Activated CD4-positive, alpha-beta T cell treated with anti-CD3 and anti-CD28 coated beads for 4 hours (primary cell): ENCODE data around the gene OR5A2.
"Not testable (repeated sequence)": the region's sequence is repeated elsewhere in the genome, so short reads cannot be mapped to it uniquely, and the experiment has no call there.

Experiments
- DNase-seq, 2 donors: peaks; one replicate each; pipeline ENCODE4 v3.0.0-alpha.2; 2020

Gene OR5A2, protein sequence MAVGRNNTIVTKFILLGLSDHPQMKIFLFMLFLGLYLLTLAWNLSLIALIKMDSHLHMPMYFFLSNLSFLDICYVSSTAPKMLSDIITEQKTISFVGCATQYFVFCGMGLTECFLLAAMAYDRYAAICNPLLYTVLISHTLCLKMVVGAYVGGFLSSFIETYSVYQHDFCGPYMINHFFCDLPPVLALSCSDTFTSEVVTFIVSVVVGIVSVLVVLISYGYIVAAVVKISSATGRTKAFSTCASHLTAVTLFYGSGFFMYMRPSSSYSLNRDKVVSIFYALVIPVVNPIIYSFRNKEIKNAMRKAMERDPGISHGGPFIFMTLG

DNA sequence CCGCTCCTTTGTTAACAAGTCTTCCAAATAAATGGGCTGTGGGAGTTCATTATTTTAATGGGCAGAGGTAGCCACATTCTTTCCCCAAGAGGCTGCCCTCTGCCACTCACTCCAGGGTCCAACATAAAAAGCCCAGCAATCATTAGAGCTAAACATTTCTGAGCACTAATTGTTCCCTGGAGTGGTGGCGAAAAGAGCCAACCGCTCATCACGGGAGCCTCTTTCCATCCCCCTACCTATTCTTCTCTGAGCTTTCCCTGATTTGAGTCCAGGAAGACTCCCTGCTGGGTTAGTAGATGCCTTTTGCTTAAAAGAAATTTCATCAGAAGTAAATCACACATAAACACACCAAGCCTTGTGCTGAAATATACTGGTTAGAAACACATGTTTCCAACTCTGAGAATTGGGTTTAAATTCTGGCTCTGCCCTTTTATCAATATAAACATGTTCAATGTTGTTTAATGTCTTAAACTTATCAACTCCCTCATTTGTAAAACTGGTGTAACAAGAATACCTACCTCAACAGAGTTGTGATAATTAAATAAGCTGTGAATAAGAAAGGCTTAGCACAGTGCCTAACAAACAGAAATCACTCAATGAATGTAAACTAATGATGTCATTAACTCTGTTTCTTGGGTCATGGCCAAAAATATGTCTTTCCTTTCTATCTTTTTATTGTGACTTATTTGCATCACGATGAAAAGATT is at the start of gene OR5A2:
Gene OR5A2, minus strand, starts transcription at position 53 of the 707 bp plus-strand sequence. CDS start 3,460 bp downstream, outside the sequence.
- DNase-seq, result no peak

DNA sequence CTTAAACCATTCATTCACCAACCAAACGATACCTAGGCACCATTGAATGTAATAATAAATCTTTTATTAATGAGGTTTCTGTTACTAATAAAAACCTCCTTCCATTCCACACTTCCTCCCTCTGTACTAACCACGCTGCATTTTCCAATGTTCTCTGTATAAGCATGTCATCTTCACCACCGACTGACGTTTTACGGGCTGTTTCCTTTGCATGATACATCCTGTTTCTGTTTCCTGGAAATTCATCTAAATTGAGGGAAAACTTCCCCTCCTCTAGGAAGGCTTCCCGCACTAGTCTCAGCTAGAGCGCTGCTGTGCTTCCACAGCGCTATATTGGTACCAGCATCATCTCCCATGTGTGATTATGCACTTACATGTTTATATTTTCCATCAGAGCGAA is 49.0 kb upstream of the OR5A2 start:
- no peak for DNase-seq

DNA sequence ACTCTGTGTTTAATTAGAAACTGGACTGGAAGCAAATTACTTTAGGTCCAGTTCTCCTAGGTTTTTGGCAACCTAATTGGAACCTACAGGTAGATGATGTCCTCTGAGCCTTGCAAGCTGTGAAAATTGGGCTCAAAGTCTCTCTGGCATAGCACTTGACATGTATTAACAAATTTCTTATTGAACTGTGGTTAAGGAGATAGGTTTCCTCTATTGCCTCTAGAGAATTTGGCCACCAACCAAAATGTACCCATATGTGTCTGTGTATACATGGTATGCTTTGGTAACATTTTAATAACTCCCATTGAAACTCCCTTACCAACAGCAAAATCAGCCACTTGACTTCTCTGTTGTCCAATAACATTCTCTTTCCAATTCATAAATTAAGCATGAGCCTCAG is 46.8 kb upstream of the OR5A2 start, which contains the start of gene OR4D10:
Gene OR4D10, plus strand, starts transcription at position 301 of the 400 bp plus-strand sequence. CDS start 4,115 bp downstream, outside the sequence.
- DNase-seq, result no peak

DNA sequence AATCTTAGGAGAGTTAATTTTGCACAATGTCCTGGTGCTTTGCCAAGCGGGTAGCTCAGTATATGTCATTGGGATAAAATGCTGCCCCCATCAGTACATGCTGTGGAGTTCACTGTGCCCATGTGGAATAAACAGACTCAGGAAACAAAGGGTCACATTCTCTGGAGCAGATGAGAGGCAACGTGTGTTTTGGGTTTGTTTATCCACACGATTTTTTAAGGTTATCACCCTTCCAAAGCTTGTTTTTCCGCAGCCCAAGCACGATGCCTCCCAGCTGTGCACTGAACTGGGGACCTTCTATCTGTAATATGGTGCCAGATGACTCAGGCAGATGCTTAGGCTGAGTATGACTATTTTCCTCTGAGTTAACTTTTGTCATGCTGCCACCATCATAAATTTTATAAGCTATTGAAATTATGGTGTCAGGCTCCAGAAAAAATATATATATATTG is 37.0 kb upstream of the OR5A2 start:
- no peak for DNase-seq

DNA sequence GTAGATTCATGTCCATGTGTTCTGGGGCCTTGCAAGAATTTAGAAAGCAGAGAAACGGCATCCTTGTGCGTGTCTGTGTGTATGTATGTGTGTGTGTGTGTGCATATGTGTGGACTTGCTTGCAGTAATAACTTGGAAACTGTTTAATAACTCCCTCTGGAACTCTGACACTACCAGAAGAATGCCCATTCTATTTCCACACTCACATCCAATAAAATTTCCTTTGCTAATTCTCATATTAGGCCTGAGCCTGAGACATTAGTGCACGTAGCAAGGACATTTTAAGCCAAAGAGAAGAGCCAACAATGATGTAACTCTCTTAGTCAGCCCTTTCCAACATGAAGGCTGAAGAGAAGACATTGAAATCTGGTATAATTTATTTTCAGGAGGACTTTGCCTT is 33.7 kb upstream of the OR5A2 start:
- no peak for DNase-seq

DNA sequence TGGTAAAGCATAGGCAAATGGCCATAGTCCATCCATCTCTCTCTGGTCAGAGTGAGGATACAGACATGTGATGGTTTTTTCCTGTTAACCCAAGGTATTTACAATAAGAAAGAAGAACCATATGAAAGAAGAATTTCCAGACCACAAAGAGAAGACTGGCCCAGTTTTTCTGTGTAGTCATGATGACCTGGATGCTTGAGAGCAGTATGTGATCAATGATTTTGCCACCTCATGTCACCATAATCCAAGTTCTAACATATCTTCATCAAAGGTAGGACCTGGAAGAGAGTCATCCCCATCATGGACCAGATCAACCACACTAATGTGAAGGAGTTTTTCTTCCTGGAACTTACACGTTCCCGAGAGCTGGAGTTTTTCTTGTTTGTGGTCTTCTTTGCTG is 30.4 kb upstream of the OR5A2 start, which contains the start of gene OR4D6:
Gene OR4D6, plus strand, starts transcription at position 301 of the 400 bp plus-strand sequence. Its CDS starts 0 bp downstream, at position 301.
- DNase-seq, result no peak

DNA sequence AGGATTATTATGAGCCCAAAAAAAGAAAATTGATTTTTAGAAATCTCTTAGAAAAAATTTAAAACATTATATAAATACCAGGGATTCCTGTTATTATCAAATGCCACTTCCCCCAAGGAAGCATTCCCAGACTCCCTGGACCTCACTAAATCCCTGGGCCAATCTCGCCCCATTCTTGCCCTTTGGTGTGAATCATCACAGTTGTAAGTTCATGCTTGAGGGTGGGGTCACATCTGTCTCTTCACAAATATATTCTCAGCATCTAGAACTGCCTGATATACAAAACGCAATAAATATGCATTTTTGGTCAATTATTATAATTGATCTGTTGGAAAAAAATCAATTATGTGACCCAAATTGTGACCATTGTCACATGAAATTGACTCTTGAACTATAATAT is 22.3 kb upstream of the OR5A2 start:
- no peak for DNase-seq

DNA sequence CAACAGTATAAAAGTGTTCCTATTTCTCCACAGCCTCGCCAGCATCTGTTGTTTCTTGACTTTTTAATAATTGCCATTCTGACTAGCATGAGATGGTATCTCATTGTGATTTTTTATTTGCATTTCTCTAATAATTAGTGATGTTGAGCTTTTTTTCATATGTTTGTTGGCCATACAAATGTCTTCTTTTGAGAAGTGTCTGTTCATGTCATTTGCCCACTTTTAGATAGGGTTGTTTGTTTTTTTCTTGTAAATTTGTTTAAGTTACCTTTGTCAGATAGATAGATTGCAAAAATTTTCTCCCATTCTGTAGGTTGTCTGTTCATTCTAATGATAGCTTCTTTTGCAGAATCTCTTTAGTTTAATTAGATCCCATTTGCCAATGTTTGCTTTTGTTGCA is 19.4 kb upstream of the OR5A2 start:
- not testable (repeated sequence) for DNase-seq

DNA sequence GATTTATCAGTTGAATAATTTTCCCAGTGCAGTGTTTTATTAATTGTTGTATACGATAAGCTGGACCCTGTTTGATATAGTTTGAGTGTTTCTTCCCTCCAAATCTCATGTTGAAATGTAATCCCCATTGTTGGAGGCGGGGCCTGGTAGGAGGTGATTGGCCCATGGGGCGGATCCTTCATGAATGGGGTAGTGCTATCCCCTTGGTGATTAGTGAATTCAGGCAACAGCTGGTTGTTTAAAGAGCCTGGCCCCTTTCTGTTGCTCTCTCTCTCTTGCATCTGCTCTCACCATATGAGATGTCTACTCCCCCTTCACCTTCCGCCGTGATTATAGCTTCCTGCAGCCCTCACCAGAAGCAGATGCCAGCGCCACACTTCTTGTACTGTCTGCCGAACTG is 11.6 kb upstream of the OR5A2 start:
- no peak for DNase-seq

DNA sequence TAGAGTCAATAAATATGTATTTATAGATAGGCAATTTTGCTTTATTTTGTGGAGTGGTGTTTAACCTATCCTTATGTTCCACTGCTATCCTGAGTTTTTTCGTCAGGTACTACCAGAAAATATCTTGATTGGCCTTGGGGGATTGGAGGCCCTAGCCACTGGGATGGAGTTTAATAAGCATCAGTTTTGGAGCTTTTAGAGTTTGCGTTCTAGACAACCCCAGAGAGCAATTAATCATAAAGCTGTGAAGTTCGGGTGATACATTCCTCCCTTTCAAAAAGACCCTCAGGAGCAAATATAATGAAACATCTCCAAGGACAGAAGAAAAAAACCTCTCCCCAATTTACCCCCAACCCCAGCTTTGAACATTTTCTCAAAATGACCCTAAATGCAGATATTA is 10.0 kb upstream of the OR5A2 start, which contains the start of gene OR5A1:
Gene OR5A1, plus strand, starts transcription at position 301 of the 400 bp plus-strand sequence. CDS start 6,700 bp downstream, outside the sequence.
- no peak for DNase-seq

DNA sequence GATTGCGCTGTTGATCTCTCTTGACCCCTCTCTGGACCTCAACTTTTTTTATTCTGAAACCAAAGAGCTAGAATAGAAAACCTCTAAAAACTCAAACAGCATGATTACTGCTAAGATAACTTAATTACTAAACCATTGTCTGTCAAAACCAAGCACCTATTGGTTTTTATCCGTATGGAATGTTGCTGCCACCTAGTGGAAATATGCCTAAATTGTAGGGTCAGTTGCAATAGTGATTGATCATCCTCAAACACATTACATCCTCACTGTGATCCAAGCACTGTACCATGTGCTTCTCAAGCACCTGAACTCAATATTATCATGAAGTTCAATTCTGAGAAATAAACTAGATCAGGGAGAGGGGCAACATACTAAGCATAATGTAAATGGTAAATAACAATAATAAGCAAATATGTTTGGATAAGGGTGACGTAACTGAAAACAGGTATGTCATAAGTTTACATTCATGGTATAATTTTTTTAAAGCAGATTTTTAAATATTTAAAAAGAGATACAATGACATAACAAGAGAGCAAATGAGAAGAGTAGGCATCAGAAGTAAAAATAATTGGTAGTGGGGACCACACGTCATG is 3.8 kb upstream of the OR5A2 start:
- peak; percentile 23 to 54 for DNase-seq

DNA sequence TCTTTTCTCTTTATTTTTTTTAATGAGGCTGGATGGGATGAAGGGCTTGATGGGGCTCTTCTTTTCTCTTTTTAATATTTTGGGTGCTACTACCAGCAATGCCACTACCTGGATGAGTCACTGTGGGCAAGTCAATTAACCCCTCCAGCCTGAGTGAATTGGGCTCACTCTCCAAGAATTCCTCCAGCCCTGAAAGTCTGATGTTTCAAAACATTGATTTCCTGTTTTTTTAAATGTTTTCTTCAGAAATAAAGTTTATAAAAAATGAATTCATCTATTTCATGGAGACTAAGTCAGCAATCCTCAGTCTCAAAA is 812 bp upstream of the OR5A2 start:
- DNase-seq, result no peak

DNA sequence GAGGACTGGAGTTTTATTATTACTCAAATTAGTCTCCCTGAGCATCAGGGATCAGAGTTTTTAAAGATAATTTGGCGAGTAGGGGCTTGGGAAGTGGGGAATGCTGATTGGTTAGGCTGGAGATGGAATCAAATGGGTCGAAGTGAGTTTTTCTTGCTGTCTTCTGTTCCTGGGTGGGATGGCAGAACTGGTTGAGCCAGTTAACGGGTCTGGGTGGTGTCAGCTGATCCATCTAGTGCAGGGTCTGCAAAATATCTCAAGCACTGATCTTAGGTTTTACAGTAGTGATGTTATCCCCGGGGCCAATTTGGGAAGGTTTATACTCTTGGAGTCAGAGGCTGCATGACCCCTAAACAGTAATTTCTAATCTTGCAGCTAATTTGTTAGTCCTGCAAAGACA is 1.1 kb downstream of the OR5A2 start:
- DNase-seq, result no peak

DNA sequence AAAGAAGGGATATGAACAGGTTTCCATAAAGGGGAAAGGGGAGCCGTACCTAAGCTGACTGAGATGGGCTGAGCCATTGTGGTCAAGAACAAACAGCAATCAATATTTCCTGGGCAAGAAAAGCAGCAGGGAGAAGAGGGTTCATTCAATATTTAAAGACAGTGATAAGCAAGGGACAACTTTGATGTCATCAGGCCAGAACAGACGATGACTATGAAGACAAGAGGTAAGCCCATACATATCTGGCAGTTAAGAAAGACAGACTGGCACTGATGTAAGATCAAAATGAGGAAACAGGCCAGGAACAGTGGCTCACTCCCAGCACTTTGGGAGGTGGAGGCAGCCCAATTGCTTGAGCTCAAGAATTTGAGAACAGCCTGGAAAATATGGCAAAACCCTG is 2.4 kb downstream of the OR5A2 start:
- no peak for DNase-seq

DNA sequence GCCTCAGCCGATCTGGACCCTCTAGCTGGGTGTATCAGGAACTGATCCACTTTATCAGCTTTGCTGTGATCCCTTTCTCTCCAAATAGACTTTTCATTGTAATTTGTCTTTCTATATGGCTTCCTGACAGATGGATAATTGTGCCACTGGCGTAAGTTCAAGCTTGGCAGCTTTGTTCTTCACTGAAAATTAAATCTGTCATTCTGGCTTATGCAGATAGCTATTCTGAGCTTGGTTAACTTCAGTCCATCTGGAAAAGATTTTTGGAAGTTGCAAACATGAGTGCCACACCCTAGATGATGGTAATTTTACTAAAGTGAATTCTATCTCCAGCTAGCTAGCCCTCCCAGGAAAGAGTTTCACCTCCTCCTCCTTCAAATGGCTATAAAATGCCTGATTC is 8.1 kb downstream of the OR5A2 start:
- DNase-seq, result no peak

DNA sequence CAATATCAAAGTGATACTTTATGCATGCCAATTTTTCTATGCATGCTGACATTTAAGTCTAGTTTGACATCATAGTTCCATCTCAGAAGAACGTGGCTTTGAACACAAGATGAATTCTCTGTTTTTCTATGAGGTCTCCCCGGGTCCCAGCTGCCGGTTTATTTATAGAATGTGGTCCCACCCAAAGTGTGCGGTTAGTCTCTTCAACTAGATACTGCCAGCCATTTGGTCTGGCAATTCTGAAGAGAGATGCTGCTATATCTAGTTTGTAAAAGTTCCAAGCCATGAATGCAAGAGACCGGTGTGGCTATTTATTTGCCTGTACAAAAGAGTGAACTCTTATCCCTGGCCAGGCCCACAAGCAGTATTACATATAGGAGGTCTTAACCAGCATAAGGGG is 9.2 kb downstream of the OR5A2 start:
- DNase-seq, result no peak

DNA sequence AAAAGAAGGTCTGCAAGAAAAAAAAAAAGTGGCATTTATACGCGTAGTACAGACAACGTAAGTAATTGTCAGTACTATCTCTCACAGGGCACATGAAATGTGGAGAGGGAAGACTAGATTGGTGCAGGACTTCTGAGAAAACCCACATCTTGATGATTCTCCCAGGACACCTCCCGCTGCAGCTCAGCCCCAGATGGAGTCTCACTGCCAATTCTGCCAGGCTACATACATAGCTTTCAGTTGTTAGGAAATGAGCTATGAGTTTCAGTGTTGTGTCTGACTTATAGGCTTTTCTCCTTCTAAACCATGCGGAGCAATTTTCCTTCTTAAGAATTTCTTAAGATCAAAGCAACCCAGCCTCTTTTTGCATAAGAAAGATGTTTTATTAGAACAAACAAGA is 9.6 kb downstream of the OR5A2 start:
- no peak for DNase-seq

DNA sequence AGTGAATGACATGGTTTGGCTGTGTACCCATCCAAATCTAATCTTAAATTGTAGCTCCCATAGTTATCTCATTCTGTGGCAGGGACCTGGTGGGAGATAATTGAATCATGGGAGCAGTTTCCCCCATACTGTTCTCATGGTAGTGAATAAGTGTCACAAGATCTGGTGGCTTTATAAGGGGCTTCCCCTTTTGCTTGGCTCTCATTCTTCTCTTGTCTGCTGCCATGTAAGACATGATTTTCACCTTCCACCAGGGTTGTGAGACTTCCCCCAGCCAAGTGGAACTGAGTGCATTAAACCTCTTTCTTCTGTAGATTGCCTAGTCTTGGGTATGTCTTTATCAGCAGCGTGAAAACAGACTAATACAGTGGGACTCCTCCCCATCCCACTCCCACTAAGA is 11.1 kb downstream of the OR5A2 start:
- DNase-seq, result no peak

DNA sequence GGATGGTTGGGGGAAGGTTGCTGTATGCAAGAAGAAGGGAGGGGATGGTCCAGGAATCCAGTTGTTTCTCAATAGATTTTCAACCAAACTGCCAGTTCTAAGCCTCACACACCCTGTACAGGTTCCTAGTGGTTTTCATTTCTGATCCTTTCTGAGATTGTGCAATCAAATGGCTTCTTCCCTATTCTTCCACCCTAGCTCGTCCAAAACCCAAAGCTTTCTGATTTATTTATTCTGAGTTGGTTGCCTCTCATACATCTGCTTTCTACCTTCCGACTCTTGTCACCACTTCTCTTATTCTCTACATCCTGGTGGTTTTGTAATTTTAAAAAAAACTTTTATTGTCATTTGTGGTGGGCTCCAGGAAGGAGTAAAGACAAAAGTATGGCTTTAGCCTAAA is 12.6 kb downstream of the OR5A2 start:
- no peak for DNase-seq

DNA sequence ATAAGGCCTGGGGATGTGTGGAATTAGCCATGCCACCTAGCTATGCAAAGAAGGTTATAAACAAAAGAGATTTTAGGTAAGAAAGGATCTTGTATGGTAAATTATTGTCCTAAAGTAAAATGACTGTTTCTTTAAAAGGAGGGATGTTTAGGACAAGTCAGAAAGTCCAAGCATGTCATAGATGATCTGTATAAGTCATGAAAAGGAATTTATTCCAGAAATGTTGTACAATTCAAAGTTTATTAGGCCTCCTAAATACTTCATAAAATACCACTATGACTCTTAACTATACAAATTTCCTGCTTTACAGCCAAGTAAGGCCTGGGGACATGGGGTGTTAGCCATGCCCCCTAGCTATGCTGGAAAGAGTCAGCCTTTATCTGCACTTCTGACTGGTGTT is 22.7 kb downstream of the OR5A2 start:
- no peak for DNase-seq

DNA sequence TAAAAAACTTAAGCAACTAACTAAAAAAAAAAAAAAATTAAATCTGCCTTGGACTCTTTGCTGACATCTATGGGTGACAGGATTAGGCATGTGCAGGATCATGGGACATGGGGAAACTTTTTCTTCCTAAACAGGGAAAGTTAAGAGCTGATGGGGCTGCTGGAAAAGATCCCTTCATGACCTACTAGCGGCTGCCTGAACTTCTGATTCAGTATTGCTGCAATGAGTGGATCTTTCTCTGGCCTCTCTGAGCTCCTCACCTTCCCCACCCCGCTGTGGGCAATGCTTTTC is 25.0 kb downstream of the OR5A2 start:
- no peak for DNase-seq

DNA sequence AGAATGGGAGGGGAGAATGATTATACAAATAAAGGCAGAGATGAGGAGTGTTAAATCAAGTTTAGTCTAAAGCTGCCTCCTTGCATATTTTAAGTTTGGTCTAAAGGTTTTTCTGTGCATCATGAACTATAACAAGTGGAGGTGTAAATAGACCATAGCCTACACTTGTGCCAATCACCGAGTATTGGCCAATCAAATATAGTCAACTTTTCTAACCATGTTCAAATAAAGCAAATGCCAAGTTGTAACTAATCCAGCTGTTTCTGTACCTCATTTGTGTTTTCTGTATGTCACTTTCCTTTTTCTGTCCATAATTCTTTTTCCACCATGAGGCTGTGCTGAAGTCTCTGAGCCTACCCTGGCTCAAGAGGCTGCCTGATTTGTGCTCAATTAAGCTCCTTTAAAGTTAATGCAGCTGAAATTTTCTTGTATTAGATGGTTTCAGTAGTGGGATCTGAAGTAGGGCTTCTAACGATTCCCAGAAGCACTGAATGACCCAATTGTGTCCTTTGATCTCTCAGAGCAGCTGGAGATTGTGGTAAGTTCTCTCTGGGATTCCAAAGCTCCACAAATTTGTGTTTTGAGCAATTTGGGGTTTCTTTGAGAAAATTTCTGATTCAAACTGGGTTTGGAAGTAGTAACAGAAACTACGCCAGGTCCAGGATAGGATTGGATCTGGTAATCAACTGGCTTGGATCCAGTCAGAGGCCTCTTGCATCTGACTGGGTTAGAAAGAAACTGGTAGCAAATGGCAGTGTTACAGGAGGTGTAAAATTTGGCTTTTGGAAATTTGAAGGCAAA is 25.6 kb downstream of the OR5A2 start:
- DNase-seq, result no peak

DNA sequence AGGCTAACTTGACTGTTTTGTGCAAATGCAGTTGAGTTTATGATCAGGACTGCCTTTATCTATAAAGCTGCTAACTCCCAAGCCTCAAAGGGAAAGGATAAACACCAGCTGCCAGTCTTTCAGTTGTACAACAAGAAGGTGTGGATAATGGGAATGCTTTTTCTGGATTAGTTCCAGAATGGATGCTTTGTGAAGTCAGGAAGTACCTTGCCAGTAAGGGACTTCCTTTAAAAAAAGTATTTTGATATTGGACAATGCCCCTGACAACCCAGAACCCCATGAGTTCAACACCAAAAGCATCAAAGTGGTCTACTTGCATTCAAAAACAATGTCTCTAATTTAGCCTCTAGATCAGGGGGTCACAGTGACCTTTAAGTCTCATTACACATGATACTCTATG is 32.0 kb downstream of the OR5A2 start:
- no peak for DNase-seq
